ENCODE measurements around the gene ADAMTS17.

Gene ADAMTS17

DNA sequence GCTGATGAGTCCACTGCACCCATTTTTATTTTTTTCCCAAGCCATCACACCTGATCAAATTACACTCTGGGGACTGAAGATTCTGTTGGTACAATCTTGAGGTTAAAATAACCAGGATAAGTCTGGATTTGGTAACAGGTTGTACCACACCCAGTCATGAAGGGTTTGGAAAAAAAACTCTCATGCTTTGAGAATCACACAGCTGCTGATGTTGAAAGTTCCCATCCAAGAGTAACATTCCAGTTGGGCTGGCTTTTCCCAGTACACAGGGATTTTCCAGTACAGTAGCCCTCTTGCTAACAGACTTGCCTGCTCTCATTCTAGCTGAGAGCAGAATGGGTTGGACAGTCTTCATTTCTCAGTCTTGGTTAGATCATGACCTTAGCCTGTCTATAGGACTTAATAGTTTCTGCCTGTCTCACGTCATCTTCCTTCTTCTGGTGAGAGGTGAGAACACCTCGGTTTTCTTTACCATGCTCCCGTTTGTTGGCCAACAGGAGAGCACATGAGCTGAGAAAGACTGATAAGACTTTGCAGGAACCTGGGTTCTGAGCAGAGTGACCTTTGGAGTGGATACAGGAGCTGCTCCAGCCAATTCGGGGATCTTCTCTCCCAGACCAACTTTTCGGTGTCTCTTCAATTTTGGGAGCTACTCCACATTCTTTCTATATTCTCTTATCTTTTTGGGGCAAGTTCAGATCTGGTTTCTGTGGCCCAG, 308.5 kb downstream of the ADAMTS17 start:
- Mint-ChIP-seq H3K9me3 (peaks cover 6% of the 10 kb centered on the region), H3K27me3 (peaks cover 9% of the 10 kb centered on the region), H3K27ac (no peak overlapping the region), H3K4me1 (no peaks in the 10 kb centered on the region), H3K36me3 (no peaks in the 10 kb centered on the region), H3K4me3 (no peak overlapping the region)
- no peak for ATAC-seq

DNA sequence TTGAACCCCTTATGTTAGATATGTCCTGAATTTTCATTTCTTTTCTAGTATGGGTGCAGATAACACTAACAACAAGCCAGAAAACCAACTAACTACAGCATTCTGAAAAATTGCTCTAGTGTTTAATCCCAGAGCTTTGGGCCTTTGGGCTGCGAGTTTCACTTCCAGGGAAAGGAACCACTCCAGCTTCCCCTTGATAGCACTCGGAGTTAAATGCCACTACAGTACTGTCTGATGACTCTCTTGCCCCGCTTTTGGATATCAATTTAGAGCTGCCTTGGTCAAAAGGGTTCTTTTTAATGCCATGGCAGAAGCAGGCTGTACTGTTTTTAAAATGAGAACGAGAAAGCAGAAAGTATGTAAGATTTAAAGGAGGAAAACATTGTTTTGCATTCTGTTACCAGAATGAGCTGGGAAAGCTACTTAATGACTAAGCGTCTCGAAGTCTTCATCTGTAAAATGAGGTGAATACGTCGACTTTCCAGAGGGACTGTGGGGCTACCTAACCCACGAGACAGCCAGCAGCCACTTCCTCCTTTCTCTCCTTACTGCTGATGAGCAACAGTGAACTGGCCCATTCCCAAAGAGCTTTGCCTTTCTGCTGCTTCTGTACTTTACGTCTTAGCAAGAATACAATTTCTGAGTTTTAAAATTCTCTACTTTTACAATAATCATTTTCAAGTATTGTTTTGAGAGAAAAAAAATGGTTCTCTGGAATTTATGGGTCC, 309.3 kb downstream of the ADAMTS17 start:
- H3K36me3 Mint-ChIP-seq, result no peaks in the 10 kb centered on the region
- H3K4me3 Mint-ChIP-seq, result no peak overlapping the region
- no peaks in the 10 kb centered on the region for H3K4me1 Mint-ChIP-seq
- H3K27me3 Mint-ChIP-seq, result peaks cover 9% of the 10 kb centered on the region
- H3K27ac Mint-ChIP-seq, result no peak overlapping the region
- no peak for ATAC-seq
- H3K9me3 Mint-ChIP-seq, result peaks cover 12% of the 10 kb centered on the region

DNA sequence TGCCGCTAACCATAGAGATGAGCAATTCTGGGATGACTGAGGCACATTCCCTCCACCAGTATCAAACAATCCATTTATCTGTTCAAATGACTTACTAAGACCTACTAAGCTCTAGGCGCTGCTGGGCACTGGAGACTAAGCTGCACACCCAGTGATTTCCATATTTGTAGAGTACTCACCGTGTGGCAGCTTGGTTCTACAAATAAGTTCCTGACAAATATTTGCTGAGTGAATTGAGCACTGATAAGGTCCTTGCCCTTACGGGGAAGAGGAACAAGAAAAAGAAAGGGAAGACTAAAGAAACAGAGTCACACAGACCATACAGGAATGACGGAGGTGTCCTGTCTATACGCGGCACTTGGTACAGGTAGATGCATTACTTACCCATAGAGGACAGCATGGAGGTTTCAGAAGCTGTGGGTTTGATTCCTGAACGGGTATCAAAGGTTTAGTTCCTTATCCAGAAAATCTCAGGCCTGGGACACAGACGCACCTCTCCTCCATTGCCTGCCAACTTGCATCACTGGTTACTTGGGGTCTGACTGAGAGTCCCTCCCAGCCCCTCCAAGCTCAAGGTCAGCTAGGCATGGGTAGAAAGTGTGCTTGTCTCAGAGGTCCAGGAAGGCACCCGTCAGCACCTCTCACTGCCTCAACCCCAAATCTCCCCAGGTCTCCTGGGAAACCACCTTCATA, 310.0 kb downstream of the ADAMTS17 start:
- ATAC-seq, result no peak
- Mint-ChIP-seq H3K27me3 (peaks cover 9% of the 10 kb centered on the region), H3K4me1 (no peaks in the 10 kb centered on the region), H3K9me3 (peaks cover 18% of the 10 kb centered on the region), H3K27ac (no peak overlapping the region), H3K4me3 (no peak overlapping the region), H3K36me3 (no peaks in the 10 kb centered on the region)

DNA sequence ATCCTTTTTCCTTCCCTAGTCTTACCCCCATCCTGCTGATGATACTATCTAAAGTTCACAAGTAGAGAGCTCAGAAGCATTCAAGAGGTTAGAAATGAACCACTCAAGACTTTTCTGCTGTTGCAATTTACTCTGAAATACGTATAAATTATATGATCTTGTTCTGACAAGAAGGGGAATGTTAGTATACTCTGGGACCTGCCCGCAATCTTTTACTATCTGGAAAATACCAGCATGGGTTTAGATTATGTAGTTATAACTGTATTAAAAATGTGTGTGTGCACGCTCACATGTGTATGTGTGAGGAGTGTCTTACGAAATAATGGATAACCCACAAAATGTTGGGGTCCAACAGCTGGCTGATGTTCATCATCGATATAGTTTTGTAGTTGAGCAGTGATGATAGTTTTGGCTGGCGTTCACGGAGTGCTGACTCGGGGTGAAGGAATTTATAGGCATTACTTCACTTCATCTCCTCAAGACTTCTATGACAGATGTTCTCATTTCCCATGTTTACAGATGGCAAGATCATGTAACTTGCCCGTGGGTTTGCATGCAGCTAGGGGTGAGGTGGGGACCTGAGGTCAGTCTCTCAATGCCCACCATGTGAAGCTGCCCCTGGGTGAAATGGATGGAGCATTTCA, 311.1 kb downstream of the ADAMTS17 start:
- Mint-ChIP-seq H3K4me1 (no peaks in the 10 kb centered on the region), H3K36me3 (no peaks in the 10 kb centered on the region), H3K9me3 (peaks cover 19% of the 10 kb centered on the region), H3K27ac (no peak overlapping the region), H3K27me3 (peaks cover 9% of the 10 kb centered on the region), H3K4me3 (no peak overlapping the region)
- no peak for ATAC-seq

DNA sequence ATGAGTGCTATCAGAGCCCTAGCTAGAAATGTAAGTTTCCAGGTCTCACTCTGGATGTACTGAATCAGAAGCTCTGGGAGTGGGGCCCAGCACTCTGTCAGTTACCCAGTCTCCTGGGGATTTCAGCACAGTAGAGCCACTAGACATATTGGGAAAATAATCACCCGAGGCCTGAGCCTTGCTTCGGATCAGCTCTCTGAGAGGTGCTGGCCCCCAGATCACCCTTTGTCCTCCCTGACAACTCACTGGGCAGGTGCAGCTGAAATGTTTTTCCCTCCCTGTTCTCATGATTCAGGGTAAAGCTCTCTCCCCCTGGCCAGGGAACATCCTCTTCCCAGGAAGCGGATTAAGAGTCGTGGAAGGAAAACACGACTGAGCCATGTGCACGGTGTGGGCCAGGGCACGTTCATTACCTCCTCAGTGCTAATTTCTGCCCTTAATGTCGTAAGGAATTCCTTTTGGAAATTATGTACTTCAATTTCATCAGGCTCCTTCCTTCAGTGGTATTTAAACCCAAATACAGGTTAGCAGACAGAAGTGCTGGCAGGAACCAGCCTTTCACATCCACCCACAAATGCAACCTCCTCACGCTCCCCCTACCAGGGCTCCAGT, 311.8 kb downstream of the ADAMTS17 start:
- Mint-ChIP-seq H3K4me1 (no peaks in the 10 kb centered on the region), H3K4me3 (no peak overlapping the region), H3K27me3 (peaks cover 9% of the 10 kb centered on the region), H3K27ac (no peak overlapping the region), H3K9me3 (peaks cover 19% of the 10 kb centered on the region), H3K36me3 (no peaks in the 10 kb centered on the region)
- ATAC-seq, result no peak

DNA sequence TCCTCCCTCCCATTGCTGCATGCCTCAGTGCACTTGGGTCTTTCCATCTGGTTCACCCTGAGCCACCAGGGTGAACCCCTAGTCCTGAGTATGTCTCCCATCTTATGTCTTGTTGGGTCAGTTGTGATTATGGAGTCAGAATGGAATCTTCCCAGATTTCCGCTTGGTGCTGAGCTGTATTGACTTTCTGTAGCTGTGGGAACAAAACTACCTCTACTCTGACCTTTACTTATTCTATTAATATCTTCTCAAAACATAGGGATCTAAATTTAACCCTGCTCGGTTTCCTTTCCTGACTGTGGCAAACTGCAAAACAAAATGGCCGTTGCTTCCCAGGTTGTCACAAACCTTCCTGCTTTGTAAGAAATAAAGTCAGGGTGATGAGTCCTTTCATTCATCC, 312.7 kb downstream of the ADAMTS17 start:
- H3K27ac Mint-ChIP-seq, result no peak overlapping the region
- no peak overlapping the region for H3K4me3 Mint-ChIP-seq
- H3K36me3 Mint-ChIP-seq, result no peaks in the 10 kb centered on the region
- ATAC-seq, result no peak
- peaks cover 19% of the 10 kb centered on the region for H3K9me3 Mint-ChIP-seq
- H3K27me3 Mint-ChIP-seq, result peaks cover 9% of the 10 kb centered on the region
- H3K4me1 Mint-ChIP-seq, result no peaks in the 10 kb centered on the region

DNA sequence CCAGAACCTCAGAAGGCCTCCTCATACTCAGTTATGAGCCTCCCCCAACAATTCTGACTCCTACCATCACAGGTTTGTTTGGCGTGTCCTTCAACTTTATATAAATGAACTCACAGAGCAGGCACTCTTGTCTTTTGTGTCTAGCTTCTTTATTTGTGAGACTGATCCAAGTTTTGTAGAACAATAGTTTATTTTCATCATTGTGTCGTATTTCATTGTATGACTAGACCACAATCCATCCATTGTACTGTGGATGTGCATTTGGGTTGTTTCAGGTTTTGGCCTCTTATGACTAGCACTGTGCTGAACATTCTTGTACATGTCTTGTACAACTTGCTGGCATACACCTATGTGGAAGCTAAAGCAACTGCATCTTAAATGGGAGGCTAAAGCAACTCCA, 315.7 kb downstream of the ADAMTS17 start:
- Mint-ChIP-seq H3K4me3 (no peak overlapping the region), H3K27ac (no peak overlapping the region), H3K36me3 (no peaks in the 10 kb centered on the region), H3K27me3 (peaks cover 9% of the 10 kb centered on the region), H3K4me1 (no peaks in the 10 kb centered on the region), H3K9me3 (peaks cover 19% of the 10 kb centered on the region)
- no peak for ATAC-seq

DNA sequence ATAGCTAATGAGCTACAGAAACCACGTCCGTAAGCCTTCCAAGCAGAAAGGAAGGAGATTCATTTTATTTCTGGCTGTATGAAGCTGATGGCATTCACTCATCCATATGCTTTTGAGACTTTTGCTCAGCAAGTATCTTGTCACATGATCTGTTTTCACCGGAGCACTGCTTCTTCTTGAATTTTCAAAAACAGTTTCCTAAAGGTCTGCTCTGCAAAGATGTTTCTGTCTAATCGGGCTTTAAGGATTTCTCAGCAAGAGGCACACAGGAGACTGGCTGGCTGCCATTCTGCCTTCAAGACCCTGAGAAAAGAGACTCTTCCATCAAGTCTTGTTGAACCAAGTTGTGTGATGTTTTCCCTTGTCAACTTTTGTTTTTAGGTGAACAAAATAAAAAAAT, 319.0 kb downstream of the ADAMTS17 start:
- Mint-ChIP-seq H3K9me3 (peaks cover 10% of the 10 kb centered on the region), H3K27me3 (peaks cover 12% of the 10 kb centered on the region), H3K4me1 (no peaks in the 10 kb centered on the region), H3K27ac (no peak overlapping the region), H3K36me3 (no peaks in the 10 kb centered on the region), H3K4me3 (no peak overlapping the region)
- ATAC-seq, result no peak

DNA sequence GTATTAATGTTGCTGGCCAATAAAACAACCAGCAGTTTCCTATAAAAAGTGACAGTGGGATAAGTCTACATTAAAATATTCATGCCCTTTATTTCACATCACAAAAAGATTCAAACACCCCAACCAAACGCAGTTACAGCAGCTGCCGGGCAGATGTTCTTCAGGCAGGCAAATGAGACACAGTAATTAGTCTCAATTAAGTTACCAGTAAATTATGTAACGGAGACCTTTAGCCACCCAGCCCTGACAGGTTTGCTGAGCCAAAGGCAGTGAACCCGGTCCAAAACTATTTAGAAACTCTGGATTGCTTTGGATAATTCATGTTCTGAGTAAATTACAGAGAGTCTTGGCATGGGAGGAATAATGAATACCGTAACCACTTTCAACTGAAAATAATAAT, 319.4 kb downstream of the ADAMTS17 start:
- Mint-ChIP-seq H3K27me3 (peaks cover 12% of the 10 kb centered on the region), H3K4me1 (no peaks in the 10 kb centered on the region), H3K27ac (no peak overlapping the region), H3K36me3 (no peaks in the 10 kb centered on the region), H3K4me3 (no peak overlapping the region), H3K9me3 (peaks cover 9% of the 10 kb centered on the region)
- ATAC-seq, result no peak

DNA sequence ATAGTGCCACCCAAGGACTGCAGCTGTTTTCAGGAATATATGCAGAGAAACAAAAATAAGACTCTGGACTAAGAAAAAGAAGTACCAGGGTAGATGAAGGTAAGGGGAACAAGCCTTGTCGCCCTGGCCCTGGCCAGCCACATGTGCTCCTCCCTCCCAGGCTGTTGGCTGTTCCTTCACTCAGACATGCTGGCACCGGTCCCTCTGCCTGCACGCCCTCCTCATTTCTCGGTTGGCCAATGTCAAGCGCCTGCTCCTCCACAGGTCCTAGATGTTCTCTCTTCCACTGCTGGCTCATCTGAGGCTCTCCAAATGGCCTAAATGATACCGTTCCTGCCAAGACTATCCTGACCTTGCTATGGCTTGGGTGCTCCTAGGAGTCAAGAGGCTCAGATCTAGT, 320.1 kb downstream of the ADAMTS17 start:
- H3K36me3 Mint-ChIP-seq, result no peaks in the 10 kb centered on the region
- ATAC-seq, result no peak
- no peaks in the 10 kb centered on the region for H3K4me1 Mint-ChIP-seq
- H3K4me3 Mint-ChIP-seq, result no peak overlapping the region
- peaks cover 12% of the 10 kb centered on the region for H3K27me3 Mint-ChIP-seq
- H3K9me3 Mint-ChIP-seq, result peaks cover 3% of the 10 kb centered on the region
- no peak overlapping the region for H3K27ac Mint-ChIP-seq

DNA sequence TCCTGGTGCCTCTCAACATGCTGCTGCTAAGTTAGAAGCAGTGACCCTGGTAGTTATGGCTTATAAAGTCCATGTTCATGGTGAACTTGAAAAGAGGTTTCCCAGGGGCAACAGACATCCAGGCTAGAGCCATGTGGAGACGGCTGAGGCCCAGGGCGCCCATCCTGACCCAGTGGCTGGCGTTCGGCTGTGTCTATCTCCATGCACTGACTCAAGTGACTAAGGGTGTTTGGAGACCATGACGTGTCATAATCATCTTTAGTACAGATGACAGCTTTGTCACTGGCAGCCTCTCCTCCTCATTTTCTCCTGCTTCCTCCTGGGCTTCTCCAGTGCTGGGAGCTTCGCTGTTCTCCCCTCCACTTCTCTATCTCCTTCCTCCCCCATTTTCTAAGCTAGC, 321.2 kb downstream of the ADAMTS17 start:
- Mint-ChIP-seq H3K27me3 (peaks cover 12% of the 10 kb centered on the region), H3K4me3 (no peak overlapping the region), H3K4me1 (no peaks in the 10 kb centered on the region), H3K27ac (no peak overlapping the region), H3K36me3 (no peaks in the 10 kb centered on the region), H3K9me3 (peaks cover 3% of the 10 kb centered on the region)
- ATAC-seq, result peak; percentile 16

DNA sequence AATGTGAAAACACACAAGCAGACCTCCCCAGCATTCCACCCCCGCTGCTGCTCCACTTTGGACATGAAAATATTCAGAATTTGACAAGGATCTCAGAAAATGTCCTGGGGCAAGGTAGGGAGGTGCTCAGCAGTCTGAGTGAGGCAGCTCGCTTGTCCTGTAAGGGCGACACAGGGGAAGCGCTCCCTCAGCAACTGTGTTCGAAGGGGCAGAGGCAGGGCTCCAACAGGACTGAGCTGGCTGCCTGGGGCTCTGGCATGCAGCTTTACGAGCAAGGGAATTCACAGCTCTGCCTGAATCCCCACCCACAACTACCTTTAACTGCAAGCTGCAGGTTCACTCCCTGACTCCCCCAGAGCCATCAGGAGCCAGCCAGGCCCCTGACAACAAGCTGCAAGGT, 321.6 kb downstream of the ADAMTS17 start:
- peaks cover 3% of the 10 kb centered on the region for H3K9me3 Mint-ChIP-seq
- no peak overlapping the region for H3K4me3 Mint-ChIP-seq
- H3K27ac Mint-ChIP-seq, result no peak overlapping the region
- ATAC-seq, result peak; percentile 20
- peaks cover 12% of the 10 kb centered on the region for H3K27me3 Mint-ChIP-seq
- no peaks in the 10 kb centered on the region for H3K4me1 Mint-ChIP-seq
- H3K36me3 Mint-ChIP-seq, result no peaks in the 10 kb centered on the region

DNA sequence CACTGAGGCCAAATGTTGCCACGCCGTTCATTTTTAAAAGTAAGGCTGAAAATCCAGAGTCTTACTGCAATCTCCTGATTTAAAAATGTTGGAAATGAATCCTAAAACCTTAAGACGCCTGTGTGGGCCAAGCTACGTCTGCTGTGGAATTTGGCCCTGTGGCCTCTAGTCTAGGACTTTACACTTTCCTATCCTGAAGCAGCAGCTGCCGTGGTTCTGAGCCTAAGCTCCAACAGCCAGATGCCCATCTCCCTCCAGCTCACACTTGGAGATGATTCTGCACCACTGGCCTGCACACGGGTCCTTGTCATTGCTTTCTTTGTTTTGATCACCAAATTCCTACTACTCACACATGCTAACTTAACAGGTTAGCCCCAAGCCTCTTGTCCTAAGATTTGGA, 322.2 kb downstream of the ADAMTS17 start:
- H3K4me1 Mint-ChIP-seq, result no peaks in the 10 kb centered on the region
- ATAC-seq, result no peak
- H3K36me3 Mint-ChIP-seq, result no peaks in the 10 kb centered on the region
- no peak overlapping the region for H3K4me3 Mint-ChIP-seq
- H3K27me3 Mint-ChIP-seq, result peaks cover 12% of the 10 kb centered on the region
- no peak overlapping the region for H3K27ac Mint-ChIP-seq
- H3K9me3 Mint-ChIP-seq, result peaks cover 3% of the 10 kb centered on the region

DNA sequence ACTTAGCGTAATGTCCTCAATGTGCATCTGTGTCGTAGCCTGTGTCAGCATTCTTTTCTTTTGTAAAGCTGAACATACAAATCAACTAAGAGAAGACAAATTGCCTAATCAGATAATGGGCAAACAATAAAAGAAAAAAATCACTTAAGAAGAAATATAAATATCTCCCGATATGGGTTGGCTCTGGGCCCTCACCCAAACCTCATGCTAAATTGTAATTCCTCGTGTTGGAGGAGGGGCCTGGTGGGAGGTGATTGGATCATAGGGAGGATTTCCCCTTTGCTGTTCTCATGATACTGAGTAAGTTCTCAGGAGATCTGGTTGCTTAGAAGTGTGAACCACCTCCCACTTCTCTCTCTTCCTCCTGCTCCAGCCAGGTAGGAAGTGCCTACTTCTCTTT, 323.6 kb downstream of the ADAMTS17 start:
- Mint-ChIP-seq H3K27me3 (peaks cover 12% of the 10 kb centered on the region), H3K4me1 (no peaks in the 10 kb centered on the region), H3K36me3 (no peaks in the 10 kb centered on the region), H3K9me3 (peaks cover 3% of the 10 kb centered on the region), H3K4me3 (no peak overlapping the region), H3K27ac (no peak overlapping the region)
- no peak for ATAC-seq

DNA sequence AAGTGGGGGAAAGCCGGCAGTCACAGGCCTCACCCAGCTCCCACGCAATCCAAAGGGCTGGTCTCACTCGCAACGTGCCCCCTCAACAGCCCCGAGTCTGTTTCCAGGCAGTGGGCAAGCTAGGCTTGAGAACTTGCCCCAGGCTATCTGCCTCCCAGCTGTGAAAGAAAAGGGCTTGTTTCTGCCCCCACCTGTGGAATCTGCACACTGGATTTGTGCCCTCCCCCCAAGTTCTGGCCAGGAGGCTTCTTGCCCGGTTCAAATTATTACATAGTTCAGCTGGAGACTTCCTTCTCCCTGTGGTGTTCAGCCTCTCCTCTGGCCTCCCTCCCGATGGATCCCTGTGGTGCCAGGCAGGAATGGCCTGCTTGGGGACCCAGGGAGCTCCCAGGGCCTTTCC, 324.6 kb downstream of the ADAMTS17 start:
- Mint-ChIP-seq H3K4me3 (no peak overlapping the region), H3K27me3 (peaks cover 12% of the 10 kb centered on the region), H3K9me3 (peaks cover 6% of the 10 kb centered on the region), H3K4me1 (no peaks in the 10 kb centered on the region), H3K36me3 (no peaks in the 10 kb centered on the region), H3K27ac (no peak overlapping the region)
- ATAC-seq, result no peak
